GM21528 (cell line): ENCODE results near the gene FER.

ENCODE experiments used
- ATAC-seq: cut with Tn5 transposase; IDR thresholded peaks from one replicate; pipeline ENCODE4 v1.9.1; 2021; ENCODE audit warnings: mild to moderate bottlenecking, moderate library complexity; ENCODE audit not compliant: unreplicated experiment, low FRiP score

Gene FER

DNA sequence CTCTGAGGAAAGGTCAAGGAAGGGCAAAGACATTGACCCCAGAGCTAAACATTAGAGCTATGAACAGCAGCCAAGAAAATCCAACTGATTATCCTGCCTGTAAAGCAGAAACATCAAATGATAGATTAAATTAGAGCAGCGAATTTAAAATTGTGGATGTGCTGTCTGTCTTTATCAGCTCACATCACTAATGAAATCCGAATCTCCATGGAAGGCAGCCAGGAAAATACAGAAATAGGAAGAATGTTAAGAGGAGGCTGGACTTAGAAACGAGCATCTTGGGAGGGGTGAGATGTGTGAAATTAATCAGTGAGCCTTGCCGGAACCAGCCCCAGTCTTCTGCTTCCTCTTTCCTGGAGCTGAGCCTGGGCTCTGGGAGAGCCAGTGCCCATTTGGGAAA, 471.1 kb downstream of the FER start:
- no peak for ATAC-seq

GRCh38 chr5:109223531-109223930, 475.8 kb downstream of the FER start:
- ATAC-seq: no peak

GRCh38 chr5:109224276-109224882, 476.7 kb downstream of the FER start:
- no peak for ATAC-seq

GRCh38 chr5:109225716-109226625, 478.3 kb downstream of the FER start:
- no peak for ATAC-seq

- ATAC-seq: no peak
These were observed 482.7 kb downstream of the FER start for GRCh38 chr5:109230369-109230768.

DNA sequence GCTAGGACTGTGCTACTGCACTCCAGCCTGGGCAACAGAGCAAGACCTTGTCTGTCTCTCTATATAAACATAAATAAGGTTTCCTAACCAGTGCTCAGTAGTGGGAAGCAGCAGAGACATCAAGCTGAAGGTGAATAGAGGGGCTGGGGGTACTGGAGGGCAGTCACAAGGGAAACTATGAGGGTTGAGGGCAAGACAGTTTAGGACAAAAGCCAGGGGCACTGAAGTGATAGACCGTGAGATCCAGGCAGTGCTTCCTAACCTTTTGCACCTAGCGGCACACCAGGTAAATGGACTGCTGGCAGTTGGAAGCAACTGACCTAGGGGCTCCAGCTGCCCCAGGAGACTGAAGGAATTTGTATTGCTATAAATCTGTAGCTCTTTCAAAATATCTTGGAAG, 483.6 kb downstream of the FER start:
- no peak for ATAC-seq

GRCh38 chr5:109234381-109234780, 486.7 kb downstream of the FER start:
- ATAC-seq: no peak

- no peak for ATAC-seq
These were observed 491.8 kb downstream of the FER start for GRCh38 chr5:109239456-109239855.

- ATAC-seq: no peak
These were observed 494.8 kb downstream of the FER start for GRCh38 chr5:109242518-109242917.

DNA sequence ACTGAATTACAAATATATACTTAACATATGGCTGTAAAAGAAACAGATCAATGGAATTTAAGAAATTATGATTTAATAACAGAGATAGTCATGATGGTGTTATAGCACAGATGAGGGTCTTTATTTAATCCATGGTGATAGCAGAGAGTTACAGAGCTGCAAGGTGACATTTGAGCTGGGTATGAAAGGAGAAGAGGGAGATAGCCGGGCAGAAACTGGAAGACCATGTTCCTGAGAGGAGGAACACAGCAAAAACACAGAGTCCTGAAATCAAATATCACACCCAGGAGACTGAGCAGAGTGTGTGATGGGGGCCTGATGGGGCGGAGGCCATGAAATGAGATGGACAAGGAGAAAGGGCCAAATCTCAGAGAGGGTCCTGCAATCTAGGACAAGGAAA, 498.7 kb downstream of the FER start:
- no peak for ATAC-seq
